K562 (cell line): ENCODE measurements around the gene BCAS1. TPM values are rescaled to one million over a fixed set of nuclear protein-coding genes. Genes with fewer than 3 reads are reported as not detected.

Experiments
- ATAC-seq: fragments of 200-7000 bp; cut with Tn5 transposase; 3 replicates; pipeline ENCODE4 v1.9.1; 2020; ENCODE audit warnings: moderate library complexity
- BruUV-seq: library from RNA; stranded (reverse); fragments of 400-500 nt; replicated peaks from 2 replicates; lab custom pipeline; 2021; lab: Mats Ljungman, UMichigan
- CTCF ChIA-PET: fragments of 300-600 bp; formaldehyde crosslinking; extraction: SDS; loops from one replicate; lab custom pipeline; 2021; ENCODE audit warnings: low intra/inter-chr PET ratio; lab: Yijun Ruan, JAX
- POLR2A ChIA-PET: fragments of 300-600, 350-650 bp; sonication (Branson Sonifier 250); formaldehyde crosslinking; extraction: SDS; loops from one replicate; lab custom pipeline; 2021; ENCODE audit warnings: antibody characterized with exemption, inconsistent platforms; lab: Yijun Ruan, JAX
- DNase-seq, 4 experiments: peaks; one replicate each; pipeline versions ENCODE4 v3.0.0 to v3.0.0-alpha.2; 2011 to 2018; ENCODE audit warnings: low spot score in 3 of 4, mixed read lengths in 3 of 4; ENCODE audit errors: extremely low read depth in 1 of 4
- FAIRE-seq: peaks from 2 replicates; lab custom pipeline; 2011; peaks lifted over from hg19 to GRCh38; lab: Jason Lieb, UNC
- H2AFZ ChIP-seq: 2 replicates; pipeline ENCODE4 v1.6.0; 2011; ENCODE audit warnings: low read depth, low read length, control low read depth, inconsistent platforms
- H3K27ac ChIP-seq: fragments of 200-600 bp; 3 replicates; pipeline ENCODE4 v1.8.0; 2011; ENCODE audit warnings: low read depth, mild to moderate bottlenecking, control low read depth, inconsistent platforms, low read length, moderate library complexity, mixed read lengths; ENCODE audit errors: extremely low read depth
- H3K27me3 ChIP-seq, 2 experiments: fragments of 300-600 bp in 1 of 2; 2 replicates in 1 of 2; 3 replicates in 1 of 2; pipeline versions ENCODE4 v1.6.0 to v1.8.0; 2011; ENCODE audit warnings: inconsistent platforms in 2 of 2, low read length in 2 of 2, mild to moderate bottlenecking in 1 of 2, mixed read lengths in 1 of 2, moderate library complexity in 1 of 2; ENCODE audit not compliant: control insufficient read depth in 2 of 2, insufficient read depth in 2 of 2
- H3K36me3 ChIP-seq: fragments of 300-600 bp; 3 replicates; pipeline ENCODE4 v1.8.0; 2011; ENCODE audit warnings: mild to moderate bottlenecking, low read length, inconsistent platforms; ENCODE audit not compliant: control insufficient read depth, insufficient read depth
- H3K4me1 ChIP-seq, 2 experiments: fragments of 200-600 bp in 1 of 2; replicated peaks in 1 of 2; 2 replicates in 1 of 2; 3 replicates in 1 of 2; pipeline versions ENCODE4 v1.5.1 to v1.8.0; 2011; ENCODE audit warnings: inconsistent platforms in 2 of 2, low read length in 2 of 2, mild to moderate bottlenecking in 1 of 2, mixed read lengths in 1 of 2, moderate library complexity in 1 of 2; ENCODE audit not compliant: control insufficient read depth in 2 of 2, insufficient read depth in 2 of 2
- H3K4me2 ChIP-seq: 2 replicates; pipeline ENCODE4 v1.6.1; 2011; ENCODE audit warnings: low read length, control low read depth, inconsistent platforms, mixed read lengths; ENCODE audit not compliant: insufficient read depth
- H3K4me3 ChIP-seq: fragments of 200-600 bp; sonication (generic), shearing (Covaris generic); 2 replicates; pipeline ENCODE4 v1.5.1; 2016; ENCODE audit warnings: control low read depth, inconsistent platforms
- H3K79me2 ChIP-seq: fragments of 200-600 bp; 3 replicates; pipeline ENCODE4 v1.8.0; 2011; ENCODE audit warnings: low read length, inconsistent platforms; ENCODE audit not compliant: control insufficient read depth, insufficient read depth
- H3K9ac ChIP-seq, 2 experiments: 2 replicates each; pipeline versions ENCODE4 v1.6.0 to v1.6.1; 2011; ENCODE audit warnings: low read depth in 2 of 2, low read length in 2 of 2, control low read depth in 1 of 2, inconsistent platforms in 1 of 2, mild to moderate bottlenecking in 1 of 2, mixed read lengths in 1 of 2; ENCODE audit not compliant: insufficient read depth in 1 of 2
- H3K9me1 ChIP-seq: one replicate; pipeline ENCODE4 v1.6.0; 2011; ENCODE audit warnings: inconsistent platforms, mild to moderate bottlenecking, low read length, moderate library complexity; ENCODE audit not compliant: control insufficient read depth, insufficient read depth
- H3K9me3 ChIP-seq: replicated peaks from 2 replicates; pipeline ENCODE4 v1.5.1; 2011; ENCODE audit warnings: low read depth, low read length, inconsistent platforms; ENCODE audit not compliant: control insufficient read depth, insufficient read depth
- H4K20me1 ChIP-seq: replicated peaks from 2 replicates; pipeline ENCODE4 v1.6.1; 2011; ENCODE audit warnings: low read length, inconsistent platforms, mixed read lengths; ENCODE audit not compliant: control insufficient read depth, insufficient read depth
- HOMEZ ChIP-seq: fragments of 250-450 bp; sonication (Bioruptor Pico); IDR thresholded peaks from 2 replicates; pipeline ENCODE4 v1.4.0; 2020; ENCODE audit warnings: mild to moderate bottlenecking, moderate library complexity
- RBM25 ChIP-seq: fragments of 200-400 bp; formaldehyde crosslinking; IDR thresholded peaks from 2 replicates; pipeline ENCODE4 v1.6.1; 2018; ENCODE audit warnings: low read length, low read depth, moderate library complexity; ENCODE audit not compliant: severe bottlenecking
- WGBS: fragments of 100-300 bp; shearing (Covaris generic); methylation state at CpG from one replicate; pipeline ENCODE4 v1.1.6; 2016; ENCODE audit warnings: low coverage, mixed read lengths; ENCODE audit not compliant: insufficient coverage; ENCODE audit errors: missing lambda C conversion rate; 5-methylcytosine and 5-hydroxymethylcytosine counted together
- in situ Hi-C: fragments of 300-500 bp; cut with MboI; formaldehyde crosslinking; loops from 4 replicates; pipeline ENCODE4 v1.15.0; 2018; ENCODE audit warnings: inconsistent platforms, mixed read lengths
- intact Hi-C: fragments of 100-400 bp; cut with micrococcal nuclease; formaldehyde crosslinking; loops from 2 replicates; pipeline ENCODE4 v1.14.2; 2022
- polyA plus RNA-seq, 8 experiments: library from polyadenylated mRNA; depleted of rRNA in 4 of 8; stranded (reverse) in 5 of 8; unstranded in 3 of 8; fragments of >200 nt; fragmentation: Nextera tagmentation in 2 of 8; fragmentation: Illumina TruSeq in 1 of 8; extraction: Ambion mirVana in 2 of 8; extraction: Trizol in 1 of 8; gene quantifications; 2 replicates each; pipeline versions ENCODE4 v1.2.1 to v1.2.3, GENCODE V29; 2011 to 2014; ENCODE audit warnings: inconsistent platforms in 1 of 8, missing spikeins in 1 of 8
- total RNA-seq, 7 experiments: library from RNA; depleted of rRNA in 6 of 7; stranded (reverse); fragments of >200 nt in 6 of 7; fragmentation: Illumina TruSeq in 2 of 7; extraction: Trizol in 2 of 7; gene quantifications; 2 replicates each; pipeline versions ENCODE4 v1.2.1 to v1.2.3, GENCODE V29; 2011 to 2021; ENCODE audit warnings: low replicate concordance in 1 of 7

Gene BCAS1
- total and polyA plus RNA-seq, 9 of the 15 experiments (the other 6 are each of a cell fraction or from before 2014, with no cell fraction given) = 0.18 to 2.3 (median 0.93) TPM

GRCh38 chr20:54094268-54094580 is 23.8 kb upstream of the BCAS1 start:
- CTCF ChIA-PET = no interaction called here
- no peak overlapping the region for H3K4me2 ChIP-seq
- POLR2A ChIA-PET = interaction anchor here (0.5 kb wide), 1 partner anchor 9 kb away, joined by 3 read pairs; no protein-coding TSS in a partner anchor
- in situ Hi-C loops = loop anchor here (10.0 kb wide), 1 partner anchor 551 kb away; no protein-coding TSS in a partner anchor
- no peaks in the 10 kb centered on the region for H3K4me1 ChIP-seq
- no peaks in the 10 kb centered on the region for H3K9me1 ChIP-seq
- H4K20me1 ChIP-seq = no peaks in the 10 kb centered on the region
- H3K9ac ChIP-seq = no peak overlapping the region
- no peak for ATAC-seq
- H3K27ac ChIP-seq = no peak overlapping the region
- no peaks in the 10 kb centered on the region for H3K9me3 ChIP-seq
- no TSS peak for BruUV-seq
- no peaks in the 10 kb centered on the region; a peak in 1 of 5 replicates for H3K27me3 ChIP-seq
- intact Hi-C loops = no loop called here
- no peak overlapping the region for H3K4me3 ChIP-seq
- no peaks in the 10 kb centered on the region for H3K79me2 ChIP-seq
- FAIRE-seq = no peak
- WGBS = 16% methylated on average over 5 of the region's 5 CpGs
- H3K36me3 ChIP-seq = no peaks in the 10 kb centered on the region
- DNase-seq = no peak
- no peak overlapping the region for H2AFZ ChIP-seq
- peak; percentile 86 for TF ChIP-seq RBM25
- no peak for TF ChIP-seq HOMEZ
